ENCODE results near the gene APLNR.

- TF ChIP-seq EZH2 (IDR thresholded peaks at IDR 0.05; ENCODE audit: borderline replicate concordance, low read depth, low read length, severe bottlenecking), result no peak
- TF ChIP-seq CTCF (IDR thresholded peaks at IDR 0.05; ENCODE audit: borderline replicate concordance, extremely low read depth, low read length, poor library complexity, severe bottlenecking), result no peak
Measured at GRCh38 chr11:57202281-57202680, 34.8 kb downstream of the APLNR start.
